Psoas muscle (tissue), 8 donors: ENCODE measurements around the gene ARPC4. TPM values are rescaled to one million over a fixed set of nuclear protein-coding genes. Genes with fewer than 3 reads are reported as not detected.

Source experiments
- ATAC-seq, 4 donors: fragments of 200-7000 bp; cut with Tn5 transposase; one replicate each; pipeline ENCODE4 v1.9.1; 2020; ENCODE audit warnings: moderate library complexity in 3 of 4, mild to moderate bottlenecking in 2 of 4
- DNase-seq, 2 donors: peaks; one replicate each; pipeline ENCODE4 v3.0.0-alpha.2; 2020
- H3K27ac ChIP-seq: fragments of 200-600 bp; one replicate; pipeline ENCODE4 v1.8.0; 2022
- H3K27me3 ChIP-seq, 3 donors: fragments of 200-600 bp in 1 of 3; one replicate each; pipeline versions ENCODE4 v1.6.1 to v1.8.0; 2013 to 2022; ENCODE audit warnings: low read length in 2 of 3, mild to moderate bottlenecking in 2 of 3, moderate library complexity in 1 of 3; ENCODE audit not compliant: insufficient read depth in 3 of 3
- H3K36me3 ChIP-seq, 2 donors: fragments of 200-600 bp in 1 of 2; one replicate each; pipeline versions ENCODE4 v1.6.1 to v1.8.0; 2013 to 2022; ENCODE audit warnings: low read depth in 1 of 2, mild to moderate bottlenecking in 1 of 2, moderate library complexity in 1 of 2; ENCODE audit not compliant: insufficient read depth in 1 of 2
- H3K4me1 ChIP-seq: fragments of 200-600 bp; one replicate; pipeline ENCODE4 v1.8.0; 2022
- H3K4me3 ChIP-seq: fragments of 200-600 bp; one replicate; pipeline ENCODE4 v1.8.0; 2022; ENCODE audit warnings: mild to moderate bottlenecking
- H3K9me3 ChIP-seq: fragments of 200-600 bp; one replicate; pipeline ENCODE4 v1.8.0; 2022
- CTCF ChIP-seq: fragments of 200-600 bp; IDR thresholded peaks from one replicate; pipeline ENCODE4 v1.8.0; 2022; ENCODE audit warnings: antibody characterized with exemption
- WGBS, 3 donors: extraction: QIAGEN DNeasy Blood & Tissue Kit; methylation state at CpG; one replicate each; pipeline versions ENCODE4 v1.1.6 to v1.1.7; 2013; 5-methylcytosine and 5-hydroxymethylcytosine counted together
- intact Hi-C, 2 donors: fragments of 100-400 bp; cut with DNase I; formaldehyde crosslinking; loops; one replicate each; pipeline versions ENCODE4 v1.11.0 to v1.14.2; 2022
- polyA plus RNA-seq, 3 donors: library from polyadenylated mRNA; stranded (reverse); fragments of 200-250 nt; gene quantifications; one replicate each; pipeline ENCODE4 v1.2.3, GENCODE V29; 2013
- total RNA-seq, 4 donors: library from RNA; stranded (reverse); fragmentation: NEBNext Ultra II Directional in 2 of 4; extraction: Animal tissue kit (Norgen Biotek cat#: 25700) in 2 of 4; gene quantifications; one replicate each; pipeline versions ENCODE4 v1.2.1 to v1.2.4, GENCODE V29; 2021 to 2023
- donor health status: healthy with polysubstance abuse.
- donor health status: DM: no; HTN: no; CAD: no; lungs with moderate emphysema.
- donor health status: Bipolar disorder and iron deficiency.
- donor health status: healthy.
- donor health status: DM: yes; HTN: yes; CAD: no.
- donor health status: DM: no; HTN: no; CAD: no.
- donor health status: DM: no; HTN: no; CAD: no.
- donor health status: DM: yes; HTN: yes; CAD: no.

The ARPC4 gene
- total and polyA plus RNA-seq, 7 donors: 53.9 to 155 (median 89.6) TPM

DNA sequence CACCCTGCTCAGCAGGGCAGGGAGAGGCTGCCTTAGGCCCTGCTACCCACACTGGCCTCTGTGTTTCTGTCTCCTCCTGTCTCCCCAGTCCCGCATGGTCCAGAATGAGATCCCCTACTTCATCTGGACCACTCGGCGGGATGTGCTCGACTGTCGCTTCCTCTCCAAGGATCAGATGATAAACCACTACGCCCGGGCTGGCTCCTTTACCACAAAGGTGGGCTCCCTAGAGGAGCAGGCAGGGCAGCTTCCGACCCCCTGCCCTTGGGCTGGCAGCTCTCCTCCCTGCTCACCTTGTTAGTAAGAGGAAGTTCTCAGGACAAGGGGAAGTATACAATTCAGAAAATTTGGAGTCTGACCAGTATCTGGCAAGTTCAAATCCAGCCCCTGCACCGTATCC is 23.1 kb downstream of the ARPC4 start:
- peaks cover 0 to 11% of the 10 kb centered on the region in 2 donors for H3K36me3 ChIP-seq
- H3K4me3 ChIP-seq: no peak overlapping the region
- ATAC-seq (no peak), DNase-seq (no peak)
- 87 to 93% (median 89%) methylated on average over 9 of the region's 9 CpGs for WGBS, 3 donors
- peaks cover 7% of the 10 kb centered on the region for H3K4me1 ChIP-seq
- H3K27ac ChIP-seq: no peak overlapping the region
- no peaks in the 10 kb centered on the region for H3K9me3 ChIP-seq
- H3K27me3 ChIP-seq: no peaks in the 10 kb centered on the region
- intact Hi-C loops: no loop called here
- no peak for TF ChIP-seq CTCF

- DNase-seq: no peak
- Histone ChIP-seq H3K27ac (no peak overlapping the region), H3K9me3 (no peaks in the 10 kb centered on the region), H3K4me3 (no peak overlapping the region), H3K4me1 (peaks cover 6% of the 10 kb centered on the region), H3K27me3 (no peaks in the 10 kb centered on the region), H3K36me3 (peaks cover 0 to 11% of the 10 kb centered on the region in 2 donors)
- intact Hi-C loops: no loop called here
- no peak for TF ChIP-seq CTCF
- ATAC-seq: peak in 1 of 4 donors; percentile 14
- WGBS, 3 donors: 86 to 90% (median 88%) methylated on average over 6 of the region's 6 CpGs
These were observed 24.6 kb downstream of the ARPC4 start for GRCh38 chr3:9817436-9817835.

DNA sequence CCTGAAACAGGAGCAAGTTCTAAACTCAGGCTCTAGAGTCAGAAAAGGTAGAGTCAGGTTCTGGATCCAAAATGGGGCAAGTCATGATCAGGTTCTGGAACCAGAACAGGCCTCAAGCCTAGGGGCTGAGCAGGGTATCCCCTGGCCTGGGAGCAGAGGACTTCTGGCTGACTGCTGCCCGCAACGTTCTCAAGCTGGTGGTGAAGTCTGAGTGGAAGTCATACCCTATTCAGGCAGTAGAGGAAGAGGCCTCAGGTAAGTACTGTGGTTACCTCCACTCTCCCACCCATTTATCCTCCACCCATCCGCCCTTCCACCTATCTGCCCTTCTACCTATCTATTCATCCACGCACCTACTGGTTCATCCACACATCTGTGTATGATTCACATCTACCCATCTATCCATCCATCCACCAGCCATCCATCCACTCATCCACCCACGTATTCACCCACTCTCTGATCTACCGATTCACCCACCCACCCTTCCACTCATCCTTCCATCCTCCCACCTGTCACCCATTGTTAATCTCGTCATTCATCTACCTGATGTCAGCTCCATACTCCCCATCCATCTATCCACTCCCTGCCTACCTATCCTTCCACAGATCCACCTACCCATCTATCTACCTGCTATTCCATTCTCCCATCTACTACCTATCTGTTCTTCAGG is 25.9 kb downstream of the ARPC4 start:
- 94 to 97% (median 96%) methylated on average over 6 of the region's 7 CpGs for WGBS, 3 donors
- no peak for TF ChIP-seq CTCF

DNA sequence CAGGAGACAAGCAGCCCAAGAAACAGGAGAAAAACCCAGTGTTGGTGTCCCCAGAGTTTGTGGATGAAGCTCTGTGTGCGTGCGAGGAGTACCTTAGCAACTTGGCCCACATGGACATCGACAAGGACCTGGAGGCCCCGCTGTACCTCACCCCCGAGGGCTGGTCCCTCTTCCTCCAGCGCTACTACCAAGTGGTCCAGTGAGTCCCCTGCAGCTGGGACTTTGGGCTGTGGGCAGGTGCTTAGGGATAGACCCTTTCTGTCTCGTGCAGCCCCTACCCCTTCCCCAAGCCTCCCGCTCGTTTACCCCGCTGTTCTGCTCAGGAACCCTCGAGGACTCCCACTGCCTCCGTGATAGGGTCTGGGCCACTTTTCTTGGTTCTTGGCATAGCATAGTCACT is 27.7 kb downstream of the ARPC4 start:
- 82 to 90% (median 88%) methylated on average over 12 of the region's 12 CpGs for WGBS, 3 donors
- intact Hi-C loops: no loop called here
- no peak for TF ChIP-seq CTCF
- Histone ChIP-seq H3K27me3 (no peaks in the 10 kb centered on the region), H3K4me1 (peaks cover 6% of the 10 kb centered on the region), H3K27ac (no peak overlapping the region), H3K36me3 (peaks cover 0 to 11% of the 10 kb centered on the region in 2 donors), H3K9me3 (no peaks in the 10 kb centered on the region), H3K4me3 (no peak overlapping the region)
- DNase-seq (no peak), ATAC-seq (no peak)

More for the DNA sequence above, 25.9 kb downstream of the ARPC4 start:
- no peak for DNase-seq
- Histone ChIP-seq H3K27ac (no peak overlapping the region), H3K36me3 (peaks cover 0 to 11% of the 10 kb centered on the region in 2 donors), H3K4me3 (no peak overlapping the region), H3K27me3 (no peaks in the 10 kb centered on the region), H3K4me1 (peaks cover 6% of the 10 kb centered on the region), H3K9me3 (no peaks in the 10 kb centered on the region)
- ATAC-seq: no peak
- intact Hi-C loops: no loop called here

- WGBS, 3 donors: 76 to 81% (median 81%) methylated on average over 2 of the region's 2 CpGs
- DNase-seq (no peak), ATAC-seq (no peak)
These were observed 28.1 kb downstream of the ARPC4 start for GRCh38 chr3:9820946-9821345.

More at GRCh38 chr3:9820946-9821345, 28.1 kb downstream of the ARPC4 start:
- H3K27ac ChIP-seq: no peak overlapping the region
- intact Hi-C loops: no loop called here
- H3K4me3 ChIP-seq: no peak overlapping the region
- no peak for TF ChIP-seq CTCF
- H3K36me3 ChIP-seq: peaks cover 0 to 11% of the 10 kb centered on the region in 2 donors
- no peaks in the 10 kb centered on the region for H3K9me3 ChIP-seq
- peaks cover 6% of the 10 kb centered on the region for H3K4me1 ChIP-seq
- H3K27me3 ChIP-seq: no peaks in the 10 kb centered on the region
